NCI-H2227 (cell line): Measurements from ENCODE around the gene TLX1.

ENCODE experiments used
- DNase-seq: peaks from one replicate; lab custom pipeline; 2025; ENCODE audit not compliant: unreplicated experiment; lab: John Stamatoyannopoulos, UW

TLX1 gene

DNA sequence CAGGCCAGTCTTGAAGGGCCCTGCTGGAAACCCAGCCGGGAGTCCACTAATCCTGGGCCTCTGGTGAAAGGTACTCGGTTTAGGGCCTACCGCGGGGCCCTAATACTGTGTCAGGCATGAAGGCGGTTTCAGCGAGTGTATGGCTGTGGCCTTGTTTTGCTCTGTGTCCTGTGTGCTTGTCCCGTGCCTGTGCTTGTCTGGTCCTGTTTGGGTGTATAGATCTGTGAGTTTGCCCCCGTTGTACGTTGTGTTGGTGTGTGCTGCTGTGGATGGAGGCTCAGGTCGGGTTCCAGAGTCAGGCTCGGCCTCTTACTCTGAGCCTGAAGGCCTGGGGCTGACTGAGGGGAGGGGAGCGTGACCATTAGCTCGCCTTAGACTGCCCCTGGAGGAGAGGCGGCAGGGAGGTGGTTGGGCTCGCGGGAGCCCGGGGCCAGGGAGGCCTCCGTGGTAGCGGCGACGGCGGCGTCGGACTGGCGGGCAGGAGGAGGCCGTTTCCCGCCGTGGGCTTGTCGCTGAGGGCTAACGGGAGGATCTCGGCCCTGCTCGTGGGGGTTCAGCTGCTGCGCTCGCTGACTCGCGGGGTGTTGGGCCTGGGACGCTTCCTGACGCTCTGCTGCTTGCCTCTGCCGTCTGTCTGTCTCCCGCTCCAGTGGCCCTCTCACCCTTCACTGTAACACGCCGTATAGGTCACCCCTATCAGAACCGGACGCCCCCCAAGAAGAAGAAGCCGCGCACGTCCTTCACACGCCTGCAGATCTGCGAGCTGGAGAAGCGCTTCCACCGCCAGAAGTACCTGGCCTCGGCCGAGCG, 2.6 kb downstream of the TLX1 start:
- no peak for DNase-seq

DNA sequence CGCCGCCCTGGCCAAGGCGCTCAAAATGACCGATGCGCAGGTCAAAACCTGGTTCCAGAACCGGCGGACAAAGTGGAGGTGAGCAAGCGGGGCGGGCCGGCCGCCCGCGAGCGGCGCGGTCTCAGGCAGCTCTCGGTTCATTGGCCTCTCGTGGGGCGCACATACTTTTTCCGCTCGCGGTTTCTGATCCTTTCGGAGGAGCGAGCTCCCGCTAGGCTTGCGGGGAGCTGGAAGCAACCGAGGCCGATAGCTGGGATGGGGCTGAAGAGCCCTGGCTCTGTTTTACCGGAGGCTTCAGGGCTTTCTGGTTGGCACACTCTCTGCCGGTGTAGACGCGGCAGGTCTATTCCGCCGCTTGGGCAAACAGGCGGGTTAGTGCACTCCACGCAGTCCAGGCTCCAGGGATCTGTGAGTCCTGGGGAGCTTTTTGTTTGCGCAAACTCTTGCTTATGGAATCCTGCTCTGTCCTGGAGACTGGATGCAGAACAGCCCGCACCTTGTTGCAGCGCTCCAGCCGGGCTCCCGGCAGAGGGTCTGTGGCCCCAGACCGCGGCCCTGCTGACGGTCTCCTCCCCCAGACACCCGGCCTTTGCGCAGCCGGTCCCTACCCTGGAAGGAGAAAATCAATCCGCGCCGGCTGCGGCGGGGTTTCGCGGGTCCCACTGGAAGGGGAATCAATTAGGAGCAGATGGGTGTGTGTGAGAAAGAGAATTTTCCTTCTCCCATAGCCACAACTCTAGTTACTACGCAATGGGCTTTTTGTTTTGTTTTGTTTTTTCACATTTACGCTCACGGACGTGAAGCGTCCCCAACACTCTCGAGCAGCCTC, 3.4 kb downstream of the TLX1 start:
- DNase-seq, result no peak

DNA sequence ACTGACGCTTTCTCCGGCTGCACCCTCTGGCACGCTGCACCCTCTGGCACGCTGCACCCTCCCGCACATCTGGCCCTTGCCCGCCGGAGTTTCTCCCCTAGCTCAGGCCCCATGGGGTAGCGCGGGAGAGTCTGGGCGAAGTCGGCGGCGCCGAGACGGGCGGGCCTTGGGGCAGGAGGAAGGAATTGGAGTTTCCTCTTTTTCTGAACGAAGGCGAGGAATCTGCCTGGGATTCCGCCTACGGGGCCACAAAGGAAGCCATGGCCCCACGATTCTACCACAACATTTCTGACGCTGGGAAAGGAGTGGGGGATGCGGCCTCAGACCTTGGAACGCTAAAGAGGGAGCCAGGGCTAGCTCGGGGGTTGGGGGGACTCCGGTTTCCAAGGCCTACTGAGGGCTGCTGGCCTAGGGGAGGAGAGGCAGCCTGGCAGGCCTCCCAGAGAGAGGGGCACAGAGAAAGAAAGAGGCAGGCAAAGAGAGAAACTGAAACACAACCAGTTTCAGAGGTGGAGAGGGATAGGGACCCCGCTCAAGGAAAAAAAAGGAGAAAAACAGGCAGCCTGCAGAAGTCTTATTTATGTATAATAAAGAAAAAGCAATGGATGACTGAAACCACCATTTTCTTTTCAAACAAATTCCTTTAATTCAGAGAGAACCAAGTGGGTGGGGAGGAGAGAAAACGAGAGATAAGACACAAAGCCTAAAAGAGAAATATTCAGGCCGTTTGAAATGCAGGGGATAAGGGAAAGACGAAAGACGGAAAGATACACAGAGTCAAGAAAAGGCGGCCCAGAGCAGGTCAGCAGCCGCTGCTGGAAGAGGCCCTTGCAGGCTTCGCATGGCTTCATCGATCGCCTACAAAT, 4.3 kb downstream of the TLX1 start:
- DNase-seq, result no peak

DNA sequence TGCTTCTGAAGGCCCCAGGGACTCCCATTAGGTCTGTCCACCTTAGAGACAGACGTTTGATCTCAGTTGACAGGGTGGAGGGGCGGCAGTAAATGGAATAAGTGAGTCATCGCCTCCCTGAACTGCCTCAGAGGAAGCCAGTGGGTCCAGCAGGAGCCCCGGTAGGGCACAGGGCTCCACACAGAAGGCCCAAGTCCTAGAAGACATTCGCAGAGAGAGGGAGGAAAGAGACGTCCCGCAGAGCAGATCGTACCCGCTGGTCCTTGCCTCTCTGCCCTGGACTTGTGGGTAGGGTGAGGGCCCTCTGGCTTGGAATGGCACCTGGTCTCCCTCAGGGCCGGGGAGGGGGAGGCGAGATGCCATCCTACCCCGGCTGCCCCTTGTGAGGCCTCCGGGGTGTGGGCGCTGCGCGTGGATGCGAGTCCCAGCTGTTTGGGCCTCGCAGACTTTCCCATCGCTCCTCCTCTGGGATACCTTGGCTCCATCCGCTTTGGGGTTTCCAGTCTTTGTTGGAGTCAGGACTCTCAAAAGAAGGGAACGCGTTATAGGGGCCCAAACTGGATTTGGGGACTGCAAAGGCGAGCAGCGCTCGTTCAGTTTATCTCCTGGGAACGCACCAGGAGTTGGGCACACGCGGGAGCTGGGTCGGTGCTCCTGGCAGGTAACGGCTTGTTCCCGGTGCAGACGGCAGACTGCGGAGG, 5.1 kb downstream of the TLX1 start:
- no peak for DNase-seq

- no peak for DNase-seq
Measured at GRCh38 chr10:101136708-101137121, 5.6 kb downstream of the TLX1 start.

DNA sequence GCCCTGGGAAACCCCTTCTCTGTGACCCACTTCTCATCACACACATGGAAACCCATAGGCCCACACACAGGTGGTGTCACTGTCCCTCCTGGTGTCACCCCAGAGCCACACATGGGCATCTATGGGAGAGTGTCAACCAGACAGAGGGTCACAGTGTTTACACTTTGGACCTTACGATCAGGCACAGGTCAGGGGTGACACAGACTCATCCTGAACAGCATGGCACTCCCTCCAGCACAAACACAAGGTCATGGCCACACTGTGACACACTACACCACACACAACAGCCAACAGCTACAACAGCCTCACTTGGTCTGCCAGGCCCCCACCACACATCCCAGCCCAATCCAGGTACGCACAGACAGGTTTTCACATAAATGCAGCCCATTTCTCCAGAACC, 6.2 kb downstream of the TLX1 start:
- DNase-seq, result no peak

DNA sequence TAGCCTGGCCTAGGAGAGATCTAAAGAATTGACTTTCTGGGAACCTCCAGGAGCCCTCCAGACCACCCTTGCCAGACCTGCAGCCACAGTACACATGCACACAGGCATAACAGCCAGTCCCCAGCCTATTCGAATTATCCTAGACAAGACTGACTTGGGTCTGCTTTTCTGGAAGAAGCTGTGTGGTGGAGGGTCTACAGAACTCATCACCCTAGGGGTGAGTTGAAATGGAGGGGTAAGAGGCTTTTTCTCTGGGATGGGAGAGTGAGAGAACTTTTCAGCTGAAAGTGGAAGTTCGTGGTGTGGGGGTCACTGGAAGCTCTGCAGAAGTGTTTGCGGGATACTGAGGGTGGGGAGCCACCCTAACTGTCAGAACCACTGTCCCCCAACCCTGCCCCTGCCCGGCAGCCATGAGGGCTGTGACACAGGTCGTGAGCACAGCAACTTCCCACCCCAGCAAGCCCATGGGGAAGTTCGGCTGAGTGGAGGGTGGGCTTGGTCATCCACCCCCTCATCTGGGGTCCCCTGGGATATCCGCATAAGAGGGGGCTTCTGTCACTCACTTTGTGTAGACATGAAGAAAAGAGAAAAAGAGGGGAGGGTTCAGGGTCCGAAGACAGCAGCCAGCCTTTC, 7.8 kb downstream of the TLX1 start:
- DNase-seq, result no peak

- no peak for DNase-seq
Measured at GRCh38 chr10:101139421-101139911, 8.4 kb downstream of the TLX1 start.

GRCh38 chr10:101140084-101140949, 9.2 kb downstream of the TLX1 start:
- DNase-seq, result no peak

DNA sequence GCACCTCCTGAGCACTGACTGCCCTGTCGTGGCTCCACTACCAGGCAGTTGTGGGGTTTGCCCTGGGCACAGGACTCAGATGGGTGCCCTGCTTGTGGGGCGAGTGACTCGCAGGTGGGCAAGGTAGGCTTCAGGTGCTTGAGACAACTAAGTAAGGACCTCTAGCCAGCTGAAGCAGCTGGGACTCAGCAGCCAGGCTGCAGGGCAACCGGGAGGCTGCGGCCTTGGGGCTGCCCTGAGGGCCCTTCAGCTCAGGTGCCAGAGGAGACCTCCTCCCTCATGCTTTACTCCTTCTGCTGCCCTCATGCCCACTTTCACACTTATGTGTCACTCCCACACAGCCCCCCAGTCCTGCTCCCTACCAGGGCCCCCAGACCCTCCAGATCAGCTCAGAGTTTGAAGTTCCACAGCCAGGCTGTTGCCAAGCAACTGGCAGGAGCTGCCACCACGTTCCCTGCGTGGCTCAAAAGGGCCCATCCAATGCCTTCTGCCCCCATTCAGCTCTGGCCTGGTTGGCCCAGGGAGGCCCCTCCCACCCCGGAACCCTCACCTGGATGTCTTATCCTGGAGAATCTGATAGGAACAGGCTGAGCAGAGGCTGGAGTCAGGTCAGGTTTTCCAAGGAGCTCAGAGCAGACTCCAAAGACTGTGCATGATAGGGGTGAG, 10.0 kb downstream of the TLX1 start:
- DNase-seq, result no peak

- DNase-seq, result peak; percentile 84
Measured at GRCh38 chr10:101141616-101142532, 10.8 kb downstream of the TLX1 start.

GRCh38 chr10:101142533-101143344, 11.6 kb downstream of the TLX1 start:
- no peak for DNase-seq

- no peak for DNase-seq
Measured at GRCh38 chr10:101143345-101143630, 12.2 kb downstream of the TLX1 start.

DNA sequence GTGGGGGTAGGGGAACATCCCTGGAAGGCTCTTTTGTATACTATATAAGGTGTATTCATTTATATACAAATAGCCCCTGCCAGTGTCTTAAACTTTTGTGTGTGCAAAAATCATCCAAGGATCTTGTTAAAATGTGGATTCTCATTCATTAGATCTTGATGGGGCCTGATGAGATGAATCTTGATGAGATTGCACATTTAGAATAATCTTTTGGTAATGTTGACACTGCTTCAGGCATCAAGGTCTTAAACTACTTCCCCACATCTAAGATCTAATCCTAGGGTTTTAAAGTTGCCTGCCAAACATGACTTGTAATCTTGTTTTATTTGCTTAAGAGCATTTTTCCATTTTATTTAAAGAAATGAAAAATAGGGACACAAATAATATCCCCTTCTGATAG, 13.0 kb downstream of the TLX1 start:
- DNase-seq, result no peak

DNA sequence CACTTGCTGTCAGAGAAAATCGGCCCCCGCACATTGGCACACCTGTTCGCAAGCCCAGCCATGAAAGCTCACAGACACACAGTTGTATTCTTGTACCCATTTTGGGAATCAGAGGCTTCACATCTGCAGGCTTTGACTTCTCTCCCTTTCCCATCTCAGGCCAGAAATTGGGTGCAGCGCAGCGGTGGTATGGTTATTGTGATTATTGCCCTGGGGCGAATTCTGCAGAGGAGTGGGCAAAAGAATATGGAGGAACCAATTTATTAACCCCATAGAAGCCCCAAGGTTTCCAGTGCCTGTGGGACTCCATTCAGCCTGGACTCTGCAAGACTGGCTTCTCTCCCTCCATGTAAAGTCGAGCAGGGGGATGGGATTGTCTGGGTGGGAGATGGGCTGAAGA, 14.0 kb downstream of the TLX1 start:
- DNase-seq, result no peak

DNA sequence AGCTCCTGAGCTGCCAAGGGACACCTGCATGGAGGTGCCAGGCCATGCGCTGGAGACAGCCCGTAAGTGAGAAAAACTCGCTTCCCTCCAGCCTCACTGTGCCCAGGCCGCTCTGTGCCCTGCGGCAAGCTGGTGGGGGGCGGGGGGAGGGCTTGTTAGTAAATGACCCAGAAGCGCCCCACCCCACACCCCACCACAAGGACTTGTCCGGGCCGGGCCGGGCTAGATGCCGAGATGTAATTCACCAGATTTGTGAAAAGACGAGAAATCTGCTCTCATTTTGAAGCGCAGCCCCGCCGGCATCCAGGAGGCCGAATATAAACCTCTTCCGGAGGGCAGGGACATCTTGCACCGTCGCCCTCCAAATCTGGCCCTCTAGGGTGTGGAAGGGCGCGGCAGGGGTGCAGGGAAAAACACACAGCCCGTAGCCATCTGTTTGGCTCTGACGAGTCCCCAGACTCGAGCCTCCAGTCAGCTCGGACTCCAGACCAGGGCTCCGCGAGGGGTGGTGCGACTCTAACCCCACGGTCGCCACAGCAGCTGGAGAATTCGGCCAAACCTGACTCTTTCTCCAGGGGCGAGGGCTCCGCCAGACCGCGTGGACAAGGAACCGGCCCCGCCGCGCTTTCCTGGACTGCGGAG, 14.8 kb downstream of the TLX1 start:
- DNase-seq, result no peak
